Measurements from ENCODE around the gene CYB561D2.

DNA sequence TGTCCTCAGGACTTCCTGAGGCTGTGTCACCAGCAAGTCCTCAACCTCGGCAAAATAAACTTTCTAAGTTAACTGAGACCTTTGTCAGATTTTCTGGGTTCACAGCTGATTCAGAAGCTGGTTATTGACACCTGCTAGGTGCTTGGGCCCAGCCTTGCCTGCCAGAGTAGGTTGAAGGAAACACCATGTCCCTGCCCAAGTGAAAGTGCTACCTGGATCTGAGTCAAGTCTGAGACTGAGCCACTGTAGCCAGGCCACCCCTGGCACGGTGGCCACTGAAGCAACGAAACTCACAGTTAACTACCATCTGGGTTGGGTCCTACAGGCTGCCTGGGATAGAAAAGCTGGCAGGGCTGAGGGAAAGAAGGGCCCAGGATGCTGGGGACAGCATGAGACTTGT is 36.3 kb upstream of the CYB561D2 start:
- TF ChIP-seq, protein P1, sequence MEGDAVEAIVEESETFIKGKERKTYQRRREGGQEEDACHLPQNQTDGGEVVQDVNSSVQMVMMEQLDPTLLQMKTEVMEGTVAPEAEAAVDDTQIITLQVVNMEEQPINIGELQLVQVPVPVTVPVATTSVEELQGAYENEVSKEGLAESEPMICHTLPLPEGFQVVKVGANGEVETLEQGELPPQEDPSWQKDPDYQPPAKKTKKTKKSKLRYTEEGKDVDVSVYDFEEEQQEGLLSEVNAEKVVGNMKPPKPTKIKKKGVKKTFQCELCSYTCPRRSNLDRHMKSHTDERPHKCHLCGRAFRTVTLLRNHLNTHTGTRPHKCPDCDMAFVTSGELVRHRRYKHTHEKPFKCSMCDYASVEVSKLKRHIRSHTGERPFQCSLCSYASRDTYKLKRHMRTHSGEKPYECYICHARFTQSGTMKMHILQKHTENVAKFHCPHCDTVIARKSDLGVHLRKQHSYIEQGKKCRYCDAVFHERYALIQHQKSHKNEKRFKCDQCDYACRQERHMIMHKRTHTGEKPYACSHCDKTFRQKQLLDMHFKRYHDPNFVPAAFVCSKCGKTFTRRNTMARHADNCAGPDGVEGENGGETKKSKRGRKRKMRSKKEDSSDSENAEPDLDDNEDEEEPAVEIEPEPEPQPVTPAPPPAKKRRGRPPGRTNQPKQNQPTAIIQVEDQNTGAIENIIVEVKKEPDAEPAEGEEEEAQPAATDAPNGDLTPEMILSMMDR (IDR thresholded peaks at IDR 0.05; ENCODE audit: insufficient read depth, low read length, poor library complexity, severe bottlenecking): no peak
- TF ChIP-seq EZH2phosphoT487 (conservative IDR thresholded peaks at IDR 0.05; ENCODE audit: low read length): no peak

All from SU-DHL-6 (cell line).